ENCODE results near the gene NRF1.
"Not testable (repeated sequence)": the region's sequence is repeated elsewhere in the genome, so short reads cannot be mapped to it uniquely, and the experiment has no call there.

The NRF1 gene

GRCh38 chr7:129650056-129650758 is 38.7 kb downstream of the NRF1 start:
- FAIRE-seq = no peak

- no peak for FAIRE-seq
These were observed 41.4 kb downstream of the NRF1 start for GRCh38 chr7:129652914-129653313.

- FAIRE-seq = no peak
These were observed 44.3 kb downstream of the NRF1 start for GRCh38 chr7:129655811-129656210.

GRCh38 chr7:129657363-129657762 is 45.8 kb downstream of the NRF1 start:
- no peak for FAIRE-seq

- FAIRE-seq = not testable (repeated sequence)
These were observed 48.4 kb downstream of the NRF1 start for GRCh38 chr7:129659907-129660306.

- FAIRE-seq = no peak
These were observed 50.2 kb downstream of the NRF1 start for GRCh38 chr7:129661645-129662182.

GRCh38 chr7:129663240-129663639 is 51.7 kb downstream of the NRF1 start:
- not testable (repeated sequence) for FAIRE-seq

GRCh38 chr7:129664029-129665012 is 52.8 kb downstream of the NRF1 start:
- peak; percentile 97 for FAIRE-seq

- FAIRE-seq = no peak
These were observed 53.5 kb downstream of the NRF1 start for GRCh38 chr7:129665013-129665401.

GRCh38 chr7:129667116-129667515 is 55.6 kb downstream of the NRF1 start:
- FAIRE-seq = no peak

GRCh38 chr7:129667551-129667950 is 56.0 kb downstream of the NRF1 start:
- peak; percentile 17 for FAIRE-seq

GRCh38 chr7:129669901-129670300 is 58.4 kb downstream of the NRF1 start:
- FAIRE-seq = peak; percentile 38

GRCh38 chr7:129670656-129671055 is 59.1 kb downstream of the NRF1 start:
- FAIRE-seq = no peak

- FAIRE-seq = no peak
These were observed 59.7 kb downstream of the NRF1 start for GRCh38 chr7:129671266-129671665.

- FAIRE-seq = not testable (repeated sequence)
These were observed 63.0 kb downstream of the NRF1 start for GRCh38 chr7:129674475-129674874.

GRCh38 chr7:129675521-129675920 is 64.0 kb downstream of the NRF1 start:
- FAIRE-seq = no peak

GRCh38 chr7:129676017-129676897 is 64.7 kb downstream of the NRF1 start:
- no peak for FAIRE-seq

- no peak for FAIRE-seq
These were observed 66.3 kb downstream of the NRF1 start for GRCh38 chr7:129677796-129678195.

- no peak for FAIRE-seq
These were observed 67.1 kb downstream of the NRF1 start for GRCh38 chr7:129678606-129679005.

- FAIRE-seq = no peak
These were observed 68.9 kb downstream of the NRF1 start for GRCh38 chr7:129680400-129680799.

GRCh38 chr7:129684777-129685176 is 73.3 kb downstream of the NRF1 start:
- FAIRE-seq = no peak

- no peak for FAIRE-seq
These were observed 74.5 kb downstream of the NRF1 start for GRCh38 chr7:129686063-129686462.

Measured in islet of Langerhans (tissue), 1 donor.